CD14-positive monocyte (primary cell): ENCODE results near the gene FAM168B. TPM values are rescaled to one million over a fixed set of nuclear protein-coding genes. Genes with fewer than 3 reads are reported as not detected.

ENCODE experiments used
- DNase-seq, 3 donors: peaks; one replicate each; pipeline ENCODE4 v3.0.0-alpha.2; 2011 to 2022
- H2AFZ ChIP-seq: 2 replicates; pipeline ENCODE4 v1.6.0; 2012; ENCODE audit warnings: mild to moderate bottlenecking, low read depth, low read length, inconsistent platforms; ENCODE audit not compliant: insufficient read depth, poor library complexity, severe bottlenecking
- H3K27ac ChIP-seq, 2 donors: 1 replicate in 1 of 2; 2 replicates in 1 of 2; pipeline ENCODE4 v1.5.1; 2012 to 2013; ENCODE audit warnings: low read length in 2 of 2, control low read depth in 1 of 2, inconsistent platforms in 1 of 2, low read depth in 1 of 2, mild to moderate bottlenecking in 1 of 2
- H3K27me3 ChIP-seq, 2 donors: one replicate each; pipeline versions ENCODE4 v1.6.0 to v1.6.1; 2011 to 2013; ENCODE audit warnings: low read length in 2 of 2; ENCODE audit not compliant: control insufficient read depth in 2 of 2, insufficient read depth in 2 of 2
- H3K36me3 ChIP-seq, 2 donors: replicated peaks in 1 of 2; 1 replicate in 1 of 2; 2 replicates in 1 of 2; pipeline versions ENCODE4 v1.5.1 to v1.6.1; 2012 to 2013; ENCODE audit warnings: low read length in 2 of 2, control low read depth in 1 of 2, inconsistent platforms in 1 of 2, mild to moderate bottlenecking in 1 of 2; ENCODE audit not compliant: insufficient read depth in 2 of 2, control insufficient read depth in 1 of 2
- H3K4me1 ChIP-seq, 2 donors: 1 replicate in 1 of 2; 2 replicates in 1 of 2; pipeline versions ENCODE4 v1.5.1 to v1.6.1; 2012 to 2013; ENCODE audit warnings: low read length in 2 of 2, control low read depth in 1 of 2, inconsistent platforms in 1 of 2, mild to moderate bottlenecking in 1 of 2, moderate library complexity in 1 of 2; ENCODE audit not compliant: insufficient read depth in 2 of 2, control insufficient read depth in 1 of 2
- H3K4me2 ChIP-seq: replicated peaks from 2 replicates; pipeline ENCODE3; 2012; ENCODE audit warnings: low read length, moderate library complexity, mild to moderate bottlenecking; ENCODE audit not compliant: poor library complexity, severe bottlenecking; ENCODE audit errors: extremely low read depth
- H3K4me3 ChIP-seq, 3 experiments: fragments of 200-600 bp in 1 of 3; sonication (generic) in 1 of 3; replicated peaks in 1 of 3; 1 replicate in 2 of 3; 2 replicates in 1 of 3; pipeline ENCODE4 v1.5.1; 2011 to 2013; ENCODE audit warnings: low read length in 3 of 3, mild to moderate bottlenecking in 3 of 3, control low read depth in 2 of 3, low read depth in 2 of 3, inconsistent platforms in 1 of 3, moderate library complexity in 1 of 3
- H3K79me2 ChIP-seq: 2 replicates; pipeline ENCODE4 v1.6.0; 2012; ENCODE audit warnings: mild to moderate bottlenecking, control low read depth, inconsistent platforms, low read length, moderate library complexity; ENCODE audit not compliant: insufficient read depth
- H3K9ac ChIP-seq: 2 replicates; pipeline ENCODE4 v1.6.0; 2017; ENCODE audit warnings: low read length, mild to moderate bottlenecking; ENCODE audit not compliant: insufficient read depth, poor library complexity, severe bottlenecking
- H3K9me3 ChIP-seq, 2 donors: replicated peaks in 1 of 2; 1 replicate in 1 of 2; 2 replicates in 1 of 2; pipeline versions ENCODE4 v1.5.1 to v1.6.1; 2012 to 2013; ENCODE audit warnings: low read length in 2 of 2, control low read depth in 1 of 2; ENCODE audit not compliant: control insufficient read depth in 1 of 2, insufficient read depth in 1 of 2
- H4K20me1 ChIP-seq: 2 replicates; pipeline ENCODE4 v1.6.0; 2012; ENCODE audit warnings: mild to moderate bottlenecking, low read length, control low read depth, moderate library complexity; ENCODE audit not compliant: insufficient read depth
- H3K27ac Mint-ChIP-seq, 7 donors: one replicate each; pipeline ENCODE4 v1.8.0; 2020; ENCODE audit warnings: mild to moderate bottlenecking in 7 of 7, mixed read lengths in 7 of 7, moderate library complexity in 6 of 7, inconsistent platforms in 2 of 7
- H3K27me3 Mint-ChIP-seq, 3 donors: one replicate each; pipeline ENCODE4 v1.8.0; 2021 to 2022; ENCODE audit warnings: low read depth in 3 of 3, mild to moderate bottlenecking in 3 of 3, mixed read lengths in 3 of 3, moderate library complexity in 3 of 3, inconsistent platforms in 1 of 3
- H3K36me3 Mint-ChIP-seq, 2 donors: one replicate each; pipeline ENCODE4 v1.8.0; 2020; ENCODE audit warnings: mixed read lengths in 2 of 2, inconsistent platforms in 1 of 2, mild to moderate bottlenecking in 1 of 2
- H3K4me1 Mint-ChIP-seq: one replicate; pipeline ENCODE4 v1.8.0; 2020; ENCODE audit warnings: mild to moderate bottlenecking, mixed read lengths
- H3K4me3 Mint-ChIP-seq, 2 donors: one replicate each; pipeline ENCODE4 v1.8.0; 2020; ENCODE audit warnings: mild to moderate bottlenecking in 2 of 2, mixed read lengths in 2 of 2, moderate library complexity in 1 of 2
- H3K9me3 Mint-ChIP-seq, 7 donors: one replicate each; pipeline ENCODE4 v1.8.0; 2020 to 2022; ENCODE audit warnings: mixed read lengths in 7 of 7, mild to moderate bottlenecking in 6 of 7, moderate library complexity in 6 of 7, inconsistent platforms in 2 of 7
- WGBS: methylation state at CpG from one replicate; pipeline ENCODE4 v1.1.5; 2013; ENCODE audit warnings: missing lambda C conversion rate; ENCODE audit not compliant: insufficient coverage; 5-methylcytosine and 5-hydroxymethylcytosine counted together
- intact Hi-C, 2 donors: fragments of 100-400 bp; cut with micrococcal nuclease; formaldehyde crosslinking; loops; one replicate each; pipeline versions ENCODE4 v1.15.0 to v1.15.1; 2023
- polyA plus RNA-seq, 3 donors: library from polyadenylated mRNA; depleted of rRNA in 1 of 3; unstranded in 2 of 3; stranded (reverse) in 1 of 3; fragments of 300-500 nt in 2 of 3; fragments of >200 nt in 1 of 3; fragmentation: Illumina TruSeq in 2 of 3; gene quantifications; 1 replicate in 2 of 3; 2 replicates in 1 of 3; pipeline ENCODE4 v1.2.3, GENCODE V29; 2012 to 2021
- TF ChIP-seq, protein P1 (sequence below): fragments of 200-600 bp; IDR thresholded peaks from one replicate; pipeline ENCODE4 v1.8.0; 2022; ENCODE audit warnings: antibody characterized with exemption, mild to moderate bottlenecking

FAM168B gene
- polyA plus RNA-seq, 3 donors = 20.5 to 33.2 (median 22.6) TPM

DNA sequence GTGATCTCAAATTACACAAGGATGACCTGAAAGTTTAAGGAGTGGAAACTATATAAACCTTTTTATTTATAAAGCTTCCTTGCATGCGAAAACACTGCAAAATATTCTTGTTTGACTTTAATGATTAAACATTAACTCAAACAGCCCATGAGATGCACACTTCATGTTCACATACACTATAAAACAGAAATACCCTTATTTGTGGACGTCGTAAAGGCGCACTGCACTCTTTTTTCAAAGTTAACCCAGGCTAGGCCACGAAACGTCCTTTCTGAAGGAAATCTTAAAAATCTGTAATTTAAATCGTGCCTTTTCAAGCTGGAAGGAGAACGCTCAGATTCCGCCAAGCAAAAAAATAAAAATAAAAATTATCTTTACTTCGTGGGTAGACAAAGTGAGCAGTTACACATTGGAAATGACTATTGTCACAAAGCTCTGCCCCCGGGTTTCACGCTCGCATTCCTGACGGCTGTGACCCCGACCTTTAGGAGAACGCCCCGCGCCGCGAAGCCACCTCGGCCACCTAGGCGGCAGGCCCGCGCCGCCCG is 728 bp downstream of the FAM168B start:
- TF ChIP-seq, protein P1, sequence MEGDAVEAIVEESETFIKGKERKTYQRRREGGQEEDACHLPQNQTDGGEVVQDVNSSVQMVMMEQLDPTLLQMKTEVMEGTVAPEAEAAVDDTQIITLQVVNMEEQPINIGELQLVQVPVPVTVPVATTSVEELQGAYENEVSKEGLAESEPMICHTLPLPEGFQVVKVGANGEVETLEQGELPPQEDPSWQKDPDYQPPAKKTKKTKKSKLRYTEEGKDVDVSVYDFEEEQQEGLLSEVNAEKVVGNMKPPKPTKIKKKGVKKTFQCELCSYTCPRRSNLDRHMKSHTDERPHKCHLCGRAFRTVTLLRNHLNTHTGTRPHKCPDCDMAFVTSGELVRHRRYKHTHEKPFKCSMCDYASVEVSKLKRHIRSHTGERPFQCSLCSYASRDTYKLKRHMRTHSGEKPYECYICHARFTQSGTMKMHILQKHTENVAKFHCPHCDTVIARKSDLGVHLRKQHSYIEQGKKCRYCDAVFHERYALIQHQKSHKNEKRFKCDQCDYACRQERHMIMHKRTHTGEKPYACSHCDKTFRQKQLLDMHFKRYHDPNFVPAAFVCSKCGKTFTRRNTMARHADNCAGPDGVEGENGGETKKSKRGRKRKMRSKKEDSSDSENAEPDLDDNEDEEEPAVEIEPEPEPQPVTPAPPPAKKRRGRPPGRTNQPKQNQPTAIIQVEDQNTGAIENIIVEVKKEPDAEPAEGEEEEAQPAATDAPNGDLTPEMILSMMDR = no peak
- H3K36me3 Mint-ChIP-seq = peaks cover 15 to 26% of the 10 kb centered on the region in 2 donors
- Histone ChIP-seq H3K4me2 (peak overlapping the region; percentile 72), H3K4me1 (peaks cover 12 to 19% of the 10 kb centered on the region in 2 donors), H3K4me3 (peak overlapping the region; percentile 56 to 97 (median 69)), H4K20me1 (peaks cover 53% of the 10 kb centered on the region), H3K36me3 (peaks cover 11 to 17% of the 10 kb centered on the region in 2 donors), H3K27ac (peak overlapping the region; percentile 72 to 91), H3K9me3 (no peaks in the 10 kb centered on the region), H3K9ac (peak overlapping the region; percentile 85), H2AFZ (peak overlapping the region; percentile 64), H3K79me2 (peaks cover 54% of the 10 kb centered on the region), H3K27me3 (no peaks in the 10 kb centered on the region)
- H3K27me3 Mint-ChIP-seq = peaks cover 0 to 7% (median 2%) of the 10 kb centered on the region in 3 donors
- WGBS = 2% methylated on average over 23 of the region's 26 CpGs
- H3K4me1 Mint-ChIP-seq = peaks cover 13% of the 10 kb centered on the region
- intact Hi-C loops = loop anchor here in 1 of 2 donors (1.0 to 5.0 kb wide), 2 partner anchors 14 to 35 kb away; no protein-coding TSS in a partner anchor
- no peak for DNase-seq
- H3K27ac Mint-ChIP-seq = peak overlapping the region in 6 of 7 donors; percentile 72 to 87 (median 86)
- H3K9me3 Mint-ChIP-seq = peaks cover 0 to 2% (median 0%) of the 10 kb centered on the region in 7 donors
- peak overlapping the region; percentile 77 to 81 for H3K4me3 Mint-ChIP-seq

DNA sequence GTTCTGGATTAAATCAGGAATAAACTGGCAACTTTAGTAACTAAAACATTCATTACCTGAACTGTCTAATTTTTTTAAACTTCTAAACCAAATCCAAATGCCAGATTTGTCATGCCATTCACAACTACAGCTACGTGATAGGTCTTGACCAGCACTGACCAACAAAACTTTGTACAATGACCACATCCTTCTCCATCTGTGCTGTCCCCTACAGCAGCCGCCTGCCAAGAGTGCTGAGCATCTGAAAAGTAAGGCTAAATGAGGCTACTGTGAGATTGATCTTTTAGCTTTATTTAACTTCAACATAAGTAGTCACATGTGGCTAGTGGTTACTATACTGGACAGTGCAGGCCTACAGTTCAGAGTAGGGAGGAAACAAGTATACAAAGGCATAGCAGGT is 7.6 kb downstream of the FAM168B start:
- peaks cover 47 to 79% of the 10 kb centered on the region in 2 donors for H3K36me3 ChIP-seq
- no peak overlapping the region for H2AFZ ChIP-seq
- H3K79me2 ChIP-seq = peaks cover 98% of the 10 kb centered on the region
- no peak overlapping the region for H3K4me3 ChIP-seq
- no peaks in the 10 kb centered on the region for H3K9me3 ChIP-seq
- peak overlapping the region in 1 of 2 donors; percentile 28 for H3K27ac ChIP-seq
- peaks cover 100% of the 10 kb centered on the region for H4K20me1 ChIP-seq
- H3K9me3 Mint-ChIP-seq = no peaks in the 10 kb centered on the region
- no peak overlapping the region for H3K4me3 Mint-ChIP-seq
- intact Hi-C loops = no loop called here
- WGBS = no CpG with 5 or more reads among the region's 2 CpGs
- H3K4me1 ChIP-seq = no peaks in the 10 kb centered on the region
- H3K36me3 Mint-ChIP-seq = peaks cover 55 to 74% of the 10 kb centered on the region in 2 donors
- H3K4me2 ChIP-seq = no peak overlapping the region
- H3K27me3 ChIP-seq = no peaks in the 10 kb centered on the region
- no peaks in the 10 kb centered on the region for H3K4me1 Mint-ChIP-seq
- TF ChIP-seq, protein P1 = no peak
- H3K9ac ChIP-seq = no peak overlapping the region
- peak overlapping the region in 1 of 7 donors; percentile 74 for H3K27ac Mint-ChIP-seq
- H3K27me3 Mint-ChIP-seq = no peaks in the 10 kb centered on the region
- DNase-seq = no peak
